Stomach (tissue), 9 donors: ENCODE data around the gene FBXW8. TPM values are rescaled to one million over a fixed set of nuclear protein-coding genes. Genes with fewer than 3 reads are reported as not detected.

Experiments
- DNase-seq, 2 donors: peaks; one replicate each; pipeline versions ENCODE4 v3.0.0 to v3.0.0-alpha.2; 2013 to 2019
- H3K27ac ChIP-seq, 5 donors: fragments of 200-600 bp in 4 of 5; sonication (generic) in 4 of 5; one replicate each; pipeline ENCODE4 v1.5.1; 2013 to 2019; ENCODE audit warnings: mild to moderate bottlenecking in 1 of 5, moderate library complexity in 1 of 5
- H3K27me3 ChIP-seq, 3 donors: fragments of 200-600 bp; sonication (generic); one replicate each; pipeline ENCODE4 v1.5.1; 2017 to 2019; ENCODE audit warnings: mixed run types in 1 of 3
- H3K36me3 ChIP-seq, 4 donors: fragments of 200-600 bp; sonication (generic); 1 replicate in 3 of 4; 2 replicates in 1 of 4; pipeline ENCODE4 v1.5.1; 2016 to 2019
- H3K4me1 ChIP-seq, 4 donors: fragments of 200-600 bp; sonication (generic); one replicate each; pipeline ENCODE4 v1.5.1; 2016 to 2019
- H3K4me3 ChIP-seq, 4 donors: fragments of 200-600 bp; sonication (generic) in 3 of 4; one replicate each; pipeline ENCODE4 v1.5.1; 2016 to 2019; ENCODE audit warnings: mild to moderate bottlenecking in 1 of 4
- H3K9me3 ChIP-seq, 4 donors: fragments of 200-600 bp; sonication (generic); one replicate each; pipeline ENCODE4 v1.5.1; 2016 to 2019
- EP300 ChIP-seq: sonication (generic); formaldehyde crosslinking; IDR thresholded peaks from one replicate; pipeline ENCODE4 v1.6.1; 2017; ENCODE audit warnings: antibody characterized with exemption
- POLR2A ChIP-seq, 4 donors: fragments of 450-650 bp; IDR thresholded peaks; one replicate each; pipeline ENCODE4 v1.6.1; 2016; ENCODE audit warnings: antibody characterized with exemption in 4 of 4, control low read depth in 2 of 4, mild to moderate bottlenecking in 1 of 4, moderate library complexity in 1 of 4
- POLR2AphosphoS5 ChIP-seq, 3 donors: sonication (generic); formaldehyde crosslinking; IDR thresholded peaks; one replicate each; pipeline ENCODE4 v1.6.1; 2016; ENCODE audit warnings: antibody characterized with exemption in 3 of 3
- WGBS, 5 donors: extraction: QIAGEN DNeasy Blood & Tissue Kit in 3 of 5; methylation state at CpG; one replicate each; pipeline versions ENCODE4 v1.1.5 to v1.1.7; 2013 to 2018; 5-methylcytosine and 5-hydroxymethylcytosine counted together
- intact Hi-C: fragments of 100-400 bp; cut with DNase I; formaldehyde crosslinking; loops from one replicate; pipeline ENCODE4 v1.15.1; 2023; ENCODE audit warnings: low total_unique reads
- polyA plus RNA-seq, 3 donors: library from polyadenylated mRNA; stranded (reverse); fragments of 200-250 nt; gene quantifications; one replicate each; pipeline ENCODE4 v1.2.3, GENCODE V29; 2013
- total RNA-seq, 5 donors: library from RNA; depleted of rRNA; stranded (reverse); fragments of >200 nt; gene quantifications; one replicate each; pipeline versions ENCODE4 v1.1.0 to v1.2.3, GENCODE V29; 2014 to 2016
- TF ChIP-seq, protein P1 (sequence below), 7 experiments: fragments of 450-650 bp in 4 of 7; fragments of 200-600 bp in 3 of 7; sonication (generic) in 3 of 7; IDR thresholded peaks; one replicate each; pipeline ENCODE4 v1.5.1; 2016 to 2019; ENCODE audit warnings: antibody characterized with exemption in 7 of 7, control low read depth in 2 of 7, mild to moderate bottlenecking in 1 of 7
- donor health status: healthy with polysubstance abuse.
- donor health status: Bipolar disorder and iron deficiency.
- donor health status: healthy.

The FBXW8 gene
- total and polyA plus RNA-seq, 8 donors = 3.2 to 28.7 (median 6.7) TPM

DNA sequence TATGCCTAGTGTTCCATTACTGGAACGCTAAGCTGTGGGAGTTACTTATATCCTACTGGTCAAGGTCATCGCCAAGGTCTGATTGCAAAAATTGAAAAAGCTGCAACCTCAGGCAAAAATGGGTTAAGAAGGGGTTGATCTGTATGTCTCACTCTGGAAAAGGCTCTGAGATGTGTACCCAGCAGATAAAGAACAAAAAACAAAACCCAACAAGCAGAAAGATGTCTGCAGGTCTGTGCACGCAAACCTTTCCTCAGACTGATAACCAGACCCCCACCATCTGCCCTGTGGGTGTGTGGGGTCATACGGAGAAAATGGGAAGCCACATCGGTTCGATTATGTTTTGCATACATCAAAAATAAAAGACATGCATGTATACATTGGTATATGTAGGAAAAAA lies 132.1 kb downstream of the FBXW8 start:
- Histone ChIP-seq H3K4me3 (no peak overlapping the region), H3K4me1 (peaks cover 4 to 45% (median 17%) of the 10 kb centered on the region in 4 donors), H3K9me3 (no peaks in the 10 kb centered on the region), H3K36me3 (peaks cover 0 to 45% (median 14%) of the 10 kb centered on the region in 4 donors), H3K27me3 (no peaks in the 10 kb centered on the region), H3K27ac (peak overlapping the region in 3 of 5 donors; percentile 12 to 60 (median 18))
- 58 to 68% (median 61%) methylated on average over 6 of the region's 6 CpGs for WGBS, 5 donors
- DNase-seq = no peak
- intact Hi-C loops = no loop called here
- TF ChIP-seq, protein P1, sequence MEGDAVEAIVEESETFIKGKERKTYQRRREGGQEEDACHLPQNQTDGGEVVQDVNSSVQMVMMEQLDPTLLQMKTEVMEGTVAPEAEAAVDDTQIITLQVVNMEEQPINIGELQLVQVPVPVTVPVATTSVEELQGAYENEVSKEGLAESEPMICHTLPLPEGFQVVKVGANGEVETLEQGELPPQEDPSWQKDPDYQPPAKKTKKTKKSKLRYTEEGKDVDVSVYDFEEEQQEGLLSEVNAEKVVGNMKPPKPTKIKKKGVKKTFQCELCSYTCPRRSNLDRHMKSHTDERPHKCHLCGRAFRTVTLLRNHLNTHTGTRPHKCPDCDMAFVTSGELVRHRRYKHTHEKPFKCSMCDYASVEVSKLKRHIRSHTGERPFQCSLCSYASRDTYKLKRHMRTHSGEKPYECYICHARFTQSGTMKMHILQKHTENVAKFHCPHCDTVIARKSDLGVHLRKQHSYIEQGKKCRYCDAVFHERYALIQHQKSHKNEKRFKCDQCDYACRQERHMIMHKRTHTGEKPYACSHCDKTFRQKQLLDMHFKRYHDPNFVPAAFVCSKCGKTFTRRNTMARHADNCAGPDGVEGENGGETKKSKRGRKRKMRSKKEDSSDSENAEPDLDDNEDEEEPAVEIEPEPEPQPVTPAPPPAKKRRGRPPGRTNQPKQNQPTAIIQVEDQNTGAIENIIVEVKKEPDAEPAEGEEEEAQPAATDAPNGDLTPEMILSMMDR (IDR thresholded peaks at IDR 0.05) = no peak
- no peak for TF ChIP-seq EP300
- no peak for TF ChIP-seq POLR2A (IDR thresholded peaks at IDR 0.05)
- TF ChIP-seq POLR2AphosphoS5 (IDR thresholded peaks at IDR 0.05) = no peak

DNA sequence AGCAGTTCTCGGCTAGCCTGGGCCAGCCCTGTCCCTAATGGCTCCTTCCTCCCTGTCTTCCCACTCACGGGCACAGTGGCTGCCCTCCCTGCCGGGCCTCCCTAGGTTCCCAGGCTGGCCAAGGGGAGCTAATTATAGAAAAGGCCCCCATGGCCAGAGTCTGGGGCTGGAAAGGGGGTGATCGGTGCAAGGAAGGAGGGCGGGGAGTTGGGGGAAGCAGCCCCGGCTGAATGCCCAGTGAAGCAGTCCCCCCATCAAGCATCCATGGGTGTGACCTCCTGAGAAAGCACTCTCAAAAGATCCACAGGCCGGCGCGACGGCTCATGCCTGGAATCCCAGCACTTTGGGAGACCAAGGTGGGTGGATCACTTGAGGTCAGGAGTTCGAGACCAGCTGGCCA lies 133.6 kb downstream of the FBXW8 start:
- H3K4me3 ChIP-seq = no peak overlapping the region
- intact Hi-C loops = no loop called here
- TF ChIP-seq EP300 (no peak), POLR2A (IDR thresholded peaks at IDR 0.05) (no peak), POLR2AphosphoS5 (IDR thresholded peaks at IDR 0.05) (no peak)
- TF ChIP-seq, protein P1 (IDR thresholded peaks at IDR 0.05) = no peak
- H3K27ac ChIP-seq = peak overlapping the region in 2 of 5 donors; percentile 21 to 32
- DNase-seq = no peak
- WGBS, 5 donors = 84 to 98% (median 93%) methylated on average over 6 to 11 of the region's 11 CpGs
- no peaks in the 10 kb centered on the region for H3K9me3 ChIP-seq
- H3K27me3 ChIP-seq = no peaks in the 10 kb centered on the region
- H3K36me3 ChIP-seq = peaks cover 0 to 47% (median 25%) of the 10 kb centered on the region in 4 donors
- peaks cover 10 to 46% (median 15%) of the 10 kb centered on the region in 4 donors for H3K4me1 ChIP-seq

DNA sequence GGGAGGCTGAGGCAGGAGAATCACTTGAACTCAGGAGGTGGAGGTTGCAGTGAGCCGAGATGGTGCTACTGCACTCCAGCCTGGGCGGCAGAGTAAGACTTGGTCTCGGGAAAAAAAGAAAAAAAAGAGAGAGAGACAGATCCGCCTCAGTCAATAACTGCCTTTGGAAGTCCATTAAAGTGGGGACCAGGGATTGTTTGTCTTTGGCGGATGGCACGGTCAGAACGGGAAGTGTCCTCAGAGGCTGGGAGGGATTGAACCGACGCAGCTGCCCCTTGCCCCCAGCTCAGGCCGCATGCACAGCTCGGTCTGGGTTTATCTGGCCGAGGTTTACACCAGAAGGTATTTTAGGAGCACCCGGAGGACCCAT lies 134.0 kb downstream of the FBXW8 start:
- Histone ChIP-seq H3K9me3 (no peaks in the 10 kb centered on the region), H3K27me3 (no peaks in the 10 kb centered on the region), H3K36me3 (peaks cover 0 to 49% (median 25%) of the 10 kb centered on the region in 4 donors), H3K27ac (peak overlapping the region in 2 of 5 donors; percentile 21 to 32), H3K4me1 (peaks cover 10 to 49% (median 15%) of the 10 kb centered on the region in 4 donors), H3K4me3 (no peak overlapping the region)
- TF ChIP-seq, protein P1 (IDR thresholded peaks at IDR 0.05) = no peak
- no peak for TF ChIP-seq POLR2AphosphoS5 (IDR thresholded peaks at IDR 0.05)
- TF ChIP-seq POLR2A (IDR thresholded peaks at IDR 0.05) = no peak
- no peak for TF ChIP-seq EP300
- no peak for DNase-seq
- intact Hi-C loops = no loop called here
- WGBS, 5 donors = 74 to 85% (median 81%) methylated on average over 12 to 13 of the region's 13 CpGs

DNA sequence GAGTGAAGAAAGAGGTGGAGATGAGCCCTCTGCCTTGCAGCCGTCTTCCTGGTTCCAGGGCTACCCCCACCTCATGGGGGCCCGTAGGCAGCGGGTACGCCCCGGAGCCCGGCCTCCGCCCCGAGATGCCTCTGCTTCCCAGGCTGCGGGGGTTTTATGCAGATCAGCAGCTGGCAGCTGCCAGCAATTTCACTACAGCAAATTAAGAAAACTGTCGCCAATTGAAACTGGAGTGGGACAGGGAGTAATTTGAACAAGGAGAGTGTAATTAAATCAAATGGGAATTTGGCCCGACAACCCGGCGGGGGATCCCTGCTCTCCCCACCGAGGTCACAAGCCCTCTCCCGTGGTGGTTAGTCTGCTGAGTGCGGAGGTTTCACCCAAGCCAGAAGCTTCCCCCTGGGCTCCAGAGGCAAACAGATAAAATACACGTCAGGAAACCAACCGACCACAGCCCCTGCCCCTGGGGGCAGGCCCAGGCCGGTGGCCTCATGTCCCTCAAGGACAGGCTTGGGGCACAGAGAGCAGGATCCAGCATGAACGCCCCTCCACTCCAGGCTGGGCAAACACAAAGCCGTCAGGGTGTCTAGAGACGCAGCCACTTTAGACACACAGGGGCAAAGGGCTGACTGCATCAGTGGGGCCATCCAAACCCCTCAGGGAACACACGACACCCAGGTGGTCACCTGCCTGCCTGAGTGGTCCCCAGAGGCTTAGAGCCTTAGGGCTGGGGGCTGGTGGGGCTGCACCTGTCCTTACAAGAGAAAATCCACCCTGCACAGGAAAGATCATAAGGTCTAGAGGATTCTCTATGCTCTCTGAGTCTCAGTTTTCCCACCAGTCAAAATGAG lies 134.6 kb downstream of the FBXW8 start:
- H3K4me3 ChIP-seq = no peak overlapping the region
- no peak for DNase-seq
- intact Hi-C loops = no loop called here
- TF ChIP-seq POLR2AphosphoS5 (IDR thresholded peaks at IDR 0.05) (no peak), POLR2A (IDR thresholded peaks at IDR 0.05) (no peak), EP300 (no peak)
- TF ChIP-seq, protein P1 (IDR thresholded peaks at IDR 0.05) = no peak
- WGBS, 5 donors = 64 to 73% (median 71%) methylated on average over 21 to 23 of the region's 23 CpGs
- H3K36me3 ChIP-seq = peaks cover 0 to 49% (median 25%) of the 10 kb centered on the region in 4 donors
- H3K9me3 ChIP-seq = no peaks in the 10 kb centered on the region
- H3K4me1 ChIP-seq = peaks cover 10 to 49% (median 13%) of the 10 kb centered on the region in 4 donors
- H3K27ac ChIP-seq = peak overlapping the region in 3 of 5 donors; percentile 7 to 32 (median 21)
- H3K27me3 ChIP-seq = no peaks in the 10 kb centered on the region
